ENCODE measurements around the gene CUEDC1. TPM values are rescaled to one million over a fixed set of nuclear protein-coding genes. Genes with fewer than 3 reads are reported as not detected.

The CUEDC1 gene
- total and polyA plus RNA-seq, 2 of the 13 experiments (the other 11 are each of a cell fraction or from before 2014, with no cell fraction given): 7.4 to 12.9 TPM

GRCh38 chr17:57928928-57929327 lies 26.3 kb downstream of the CUEDC1 start:
- WGBS (ENCODE audit: low lambda C conversion rate): 87% methylated on average over 5 of the region's 5 CpGs
- intact Hi-C loops (cut with micrococcal nuclease; ENCODE audit: unreplicated experiment) (no loop called here), in situ Hi-C loops (cut with HindIII; ENCODE audit: extremely low pct_ligation_motif_present, low pct_unique_long_range_greater_than_20kb) (no loop called here)
- ChIA-PET CTCF (ENCODE audit: low intra/inter-chr PET ratio, low total read pairs) (no interaction called here), POLR2A (no interaction called here)
- Histone ChIP-seq H3K36me3 (replicated peaks in 1 of 2; ENCODE audit: control insufficient read depth in 1 of 2, insufficient read depth in 2 of 2, low read length in 2 of 2) (no peaks in the 10 kb centered on the region), H3K27me3 (ENCODE audit: control insufficient read depth in 1 of 2, insufficient read depth in 2 of 2, low read length in 2 of 2) (no peaks in the 10 kb centered on the region), H3K4me2 (ENCODE audit: low read depth, low read length) (no peak overlapping the region), H3K27ac (ENCODE audit: extremely low read length, insufficient read depth, low read length) (no peak overlapping the region), H3K79me2 (ENCODE audit: insufficient read depth, low read length) (peaks cover 3% of the 10 kb centered on the region), H4K20me1 (ENCODE audit: insufficient read depth, low read length) (no peaks in the 10 kb centered on the region), H2AFZ (ENCODE audit: low read length) (no peak overlapping the region), H3K4me1 (ENCODE audit: insufficient read depth, low read length) (peaks cover 45% of the 10 kb centered on the region), H3K4me3 (replicated peaks in 1 of 3; ENCODE audit: insufficient read depth in 1 of 3, low read depth in 2 of 3, low read length in 3 of 3) (no peak overlapping the region), H3K9me3 (ENCODE audit: low read length) (no peaks in the 10 kb centered on the region), H3K9ac (ENCODE audit: insufficient read depth, low read depth, low read length) (no peak overlapping the region)
- no peak for ATAC-seq
- no peak for FAIRE-seq
- no peak for DNase-seq (ENCODE audit: low spot score)
- BruUV-seq (replicated peaks): no TSS peak
- no peak for TF ChIP-seq ZNF17 (CRISPR knock-in tag; IDR thresholded peaks at IDR 0.05)
- TF ChIP-seq, protein P1, sequence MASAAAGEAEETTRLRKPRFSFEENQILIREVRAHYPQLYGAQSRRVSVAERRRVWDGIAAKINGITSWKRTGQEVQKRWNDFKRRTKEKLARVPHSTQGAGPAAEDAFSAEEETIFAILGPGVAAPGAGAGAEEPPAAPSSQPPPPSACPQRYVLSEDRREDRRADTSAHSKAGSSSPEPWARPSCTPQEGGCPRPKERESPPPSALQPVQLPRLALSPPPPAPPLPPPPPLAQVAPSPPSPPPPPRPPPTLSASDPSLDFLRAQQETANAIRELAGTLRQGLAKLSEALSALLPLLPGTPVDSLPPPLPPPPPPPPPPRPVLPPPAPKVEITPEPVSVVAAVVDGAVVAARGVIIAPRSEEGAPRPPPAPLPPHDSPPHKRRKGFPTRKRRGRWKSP (CRISPR knock-in tag; IDR thresholded peaks at IDR 0.05): no peak
- TF ChIP-seq ZNF564 (CRISPR knock-in tag; IDR thresholded peaks at IDR 0.05): no peak
- TF ChIP-seq GTF2F1 (IDR thresholded peaks at IDR 0.05; ENCODE audit: low read length): no peak
- TF ChIP-seq KLF12 (CRISPR knock-in tag; IDR thresholded peaks at IDR 0.05; ENCODE audit: borderline replicate concordance): no peak
- no peak for TF ChIP-seq ZNF776 (CRISPR knock-in tag; IDR thresholded peaks at IDR 0.05)
- no peak for TF ChIP-seq NONO (IDR thresholded peaks at IDR 0.05)
- TF ChIP-seq NONO (CRISPR knock-in tag; conservative IDR thresholded peaks at IDR 0.05): no peak
- TF ChIP-seq, protein P2, sequence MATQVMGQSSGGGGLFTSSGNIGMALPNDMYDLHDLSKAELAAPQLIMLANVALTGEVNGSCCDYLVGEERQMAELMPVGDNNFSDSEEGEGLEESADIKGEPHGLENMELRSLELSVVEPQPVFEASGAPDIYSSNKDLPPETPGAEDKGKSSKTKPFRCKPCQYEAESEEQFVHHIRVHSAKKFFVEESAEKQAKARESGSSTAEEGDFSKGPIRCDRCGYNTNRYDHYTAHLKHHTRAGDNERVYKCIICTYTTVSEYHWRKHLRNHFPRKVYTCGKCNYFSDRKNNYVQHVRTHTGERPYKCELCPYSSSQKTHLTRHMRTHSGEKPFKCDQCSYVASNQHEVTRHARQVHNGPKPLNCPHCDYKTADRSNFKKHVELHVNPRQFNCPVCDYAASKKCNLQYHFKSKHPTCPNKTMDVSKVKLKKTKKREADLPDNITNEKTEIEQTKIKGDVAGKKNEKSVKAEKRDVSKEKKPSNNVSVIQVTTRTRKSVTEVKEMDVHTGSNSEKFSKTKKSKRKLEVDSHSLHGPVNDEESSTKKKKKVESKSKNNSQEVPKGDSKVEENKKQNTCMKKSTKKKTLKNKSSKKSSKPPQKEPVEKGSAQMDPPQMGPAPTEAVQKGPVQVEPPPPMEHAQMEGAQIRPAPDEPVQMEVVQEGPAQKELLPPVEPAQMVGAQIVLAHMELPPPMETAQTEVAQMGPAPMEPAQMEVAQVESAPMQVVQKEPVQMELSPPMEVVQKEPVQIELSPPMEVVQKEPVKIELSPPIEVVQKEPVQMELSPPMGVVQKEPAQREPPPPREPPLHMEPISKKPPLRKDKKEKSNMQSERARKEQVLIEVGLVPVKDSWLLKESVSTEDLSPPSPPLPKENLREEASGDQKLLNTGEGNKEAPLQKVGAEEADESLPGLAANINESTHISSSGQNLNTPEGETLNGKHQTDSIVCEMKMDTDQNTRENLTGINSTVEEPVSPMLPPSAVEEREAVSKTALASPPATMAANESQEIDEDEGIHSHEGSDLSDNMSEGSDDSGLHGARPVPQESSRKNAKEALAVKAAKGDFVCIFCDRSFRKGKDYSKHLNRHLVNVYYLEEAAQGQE (IDR thresholded peaks at IDR 0.05; ENCODE audit: borderline replicate concordance in 1 of 2, low read depth in 1 of 2, low read length in 2 of 2): no peak
- TF ChIP-seq ZNF256 (CRISPR knock-in tag; conservative IDR thresholded peaks at IDR 0.05): no peak
- no peak for TF ChIP-seq CEBPB (IDR thresholded peaks at IDR 0.05; ENCODE audit: borderline replicate concordance, low read depth, low read length)
- no peak for TF ChIP-seq NR3C1 (CRISPR knock-in tag; IDR thresholded peaks at IDR 0.05)
- no peak for TF ChIP-seq NRL (CRISPR knock-in tag; IDR thresholded peaks at IDR 0.05; ENCODE audit: borderline replicate concordance)
- TF ChIP-seq ZNF691 (CRISPR knock-in tag; IDR thresholded peaks at IDR 0.05; ENCODE audit: borderline replicate concordance, low read depth): no peak
- no peak for TF ChIP-seq ZNF225 (CRISPR knock-in tag; IDR thresholded peaks at IDR 0.05)
- no peak for TF ChIP-seq ZFP36 (IDR thresholded peaks at IDR 0.05; ENCODE audit: borderline replicate concordance, low read depth, low read length, partially characterized antibody)
- TF ChIP-seq HMGXB4 (CRISPR knock-in tag; IDR thresholded peaks at IDR 0.05; ENCODE audit: borderline replicate concordance in 1 of 2, low read depth in 1 of 2): no peak
- TF ChIP-seq ZNF350 (CRISPR knock-in tag; IDR thresholded peaks at IDR 0.05; ENCODE audit: borderline replicate concordance, low read depth): no peak
- TF ChIP-seq ZFYVE20 (CRISPR knock-in tag; IDR thresholded peaks at IDR 0.05; ENCODE audit: borderline replicate concordance, low read depth): no peak

Data from HepG2 (cell line).